ENCODE measurements around the gene PLPP3. TPM values are rescaled to one million over a fixed set of nuclear protein-coding genes. Genes with fewer than 3 reads are reported as not detected.

The PLPP3 gene
- total RNA-seq, 4 donors from 2014 or later, result 76.3 to 315 (median 140) TPM

DNA sequence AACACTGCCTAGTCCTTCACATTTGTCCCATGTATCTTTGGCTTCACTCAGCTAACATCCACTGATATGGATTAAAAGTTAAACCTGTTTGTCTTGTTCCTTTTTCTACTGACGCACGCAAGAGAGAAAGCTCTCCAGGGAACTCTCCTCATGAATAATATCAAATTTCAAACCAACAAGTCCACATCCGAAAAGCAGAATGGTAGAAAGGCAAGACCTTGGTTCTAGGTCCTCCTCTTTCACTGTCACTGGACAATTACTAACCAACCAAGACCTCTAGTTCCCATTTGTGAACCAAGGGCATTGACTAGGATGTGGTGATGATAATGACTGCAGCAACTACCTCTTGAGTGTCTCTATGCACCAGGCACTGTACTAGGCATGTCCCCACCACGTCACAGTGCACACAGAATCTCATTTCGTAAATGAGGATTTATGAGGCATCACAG lies 8.4 kb downstream of the PLPP3 start:
- TF ChIP-seq, protein P1, sequence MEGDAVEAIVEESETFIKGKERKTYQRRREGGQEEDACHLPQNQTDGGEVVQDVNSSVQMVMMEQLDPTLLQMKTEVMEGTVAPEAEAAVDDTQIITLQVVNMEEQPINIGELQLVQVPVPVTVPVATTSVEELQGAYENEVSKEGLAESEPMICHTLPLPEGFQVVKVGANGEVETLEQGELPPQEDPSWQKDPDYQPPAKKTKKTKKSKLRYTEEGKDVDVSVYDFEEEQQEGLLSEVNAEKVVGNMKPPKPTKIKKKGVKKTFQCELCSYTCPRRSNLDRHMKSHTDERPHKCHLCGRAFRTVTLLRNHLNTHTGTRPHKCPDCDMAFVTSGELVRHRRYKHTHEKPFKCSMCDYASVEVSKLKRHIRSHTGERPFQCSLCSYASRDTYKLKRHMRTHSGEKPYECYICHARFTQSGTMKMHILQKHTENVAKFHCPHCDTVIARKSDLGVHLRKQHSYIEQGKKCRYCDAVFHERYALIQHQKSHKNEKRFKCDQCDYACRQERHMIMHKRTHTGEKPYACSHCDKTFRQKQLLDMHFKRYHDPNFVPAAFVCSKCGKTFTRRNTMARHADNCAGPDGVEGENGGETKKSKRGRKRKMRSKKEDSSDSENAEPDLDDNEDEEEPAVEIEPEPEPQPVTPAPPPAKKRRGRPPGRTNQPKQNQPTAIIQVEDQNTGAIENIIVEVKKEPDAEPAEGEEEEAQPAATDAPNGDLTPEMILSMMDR (IDR thresholded peaks at IDR 0.05), result no peak
- no peak for TF ChIP-seq POLR2A (IDR thresholded peaks at IDR 0.05)
- no peaks in the 10 kb centered on the region for H3K36me3 ChIP-seq
- no peaks in the 10 kb centered on the region for H3K9me3 ChIP-seq
- no peak for DNase-seq
- H3K27me3 ChIP-seq, result no peaks in the 10 kb centered on the region
- no peaks in the 10 kb centered on the region for H3K4me1 ChIP-seq
- H3K27ac ChIP-seq, result no peak overlapping the region
- H3K4me3 ChIP-seq, result no peak overlapping the region
- intact Hi-C loops (cut with DNase I; ENCODE audit: low total_unique reads), result loop anchor here (10.0 kb wide), 1 partner anchor 1196 kb away; no protein-coding TSS in a partner anchor

DNA sequence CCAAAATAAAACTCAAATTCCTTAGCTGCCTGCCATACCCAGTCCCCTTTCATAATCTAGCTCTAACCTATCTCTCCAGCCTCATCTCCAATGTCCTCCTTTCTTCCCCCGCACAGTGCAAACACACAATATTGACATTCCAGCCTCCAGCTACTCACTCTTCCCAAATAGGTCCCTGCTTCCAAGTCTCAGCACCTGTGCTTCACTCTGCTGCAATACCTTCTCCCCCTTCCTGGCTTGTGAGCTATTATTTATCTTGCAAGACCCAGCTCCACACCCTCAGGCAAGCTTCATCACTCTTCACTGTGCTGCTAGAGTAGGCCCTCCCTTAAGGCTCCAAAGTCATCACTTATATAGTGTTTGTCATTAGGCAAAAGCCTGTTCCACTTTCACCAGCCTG lies 9.7 kb downstream of the PLPP3 start:
- Histone ChIP-seq H3K36me3 (no peaks in the 10 kb centered on the region), H3K4me1 (no peaks in the 10 kb centered on the region), H3K27ac (no peak overlapping the region), H3K27me3 (no peaks in the 10 kb centered on the region), H3K9me3 (no peaks in the 10 kb centered on the region), H3K4me3 (no peak overlapping the region)
- no peak for TF ChIP-seq POLR2A (IDR thresholded peaks at IDR 0.05)
- TF ChIP-seq, protein P1 (IDR thresholded peaks at IDR 0.05), result no peak
- no peak for DNase-seq
- intact Hi-C loops (cut with DNase I; ENCODE audit: low total_unique reads), result loop anchor here (10.0 kb wide), 1 partner anchor 1195 kb away; no protein-coding TSS in a partner anchor

DNA sequence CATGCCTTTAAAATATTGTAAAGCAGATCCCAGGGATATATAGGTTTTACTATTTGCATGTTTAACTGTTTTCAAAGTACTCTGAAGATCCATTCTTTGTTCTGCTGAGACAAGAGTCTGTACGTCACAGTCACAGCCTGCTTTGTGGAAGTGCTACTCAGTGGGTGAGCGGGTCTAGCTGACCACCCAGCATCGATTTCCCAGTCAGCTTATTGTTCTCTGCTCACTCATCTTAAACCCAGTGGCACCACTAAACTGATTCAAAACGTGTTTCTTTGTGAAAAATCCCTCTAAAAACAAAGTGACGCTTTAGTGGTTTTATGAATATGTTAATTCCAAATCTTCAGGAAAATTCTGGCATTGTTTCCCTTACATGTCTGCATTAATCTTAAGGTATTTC lies 12.4 kb downstream of the PLPP3 start:
- intact Hi-C loops (cut with DNase I; ENCODE audit: low total_unique reads), result no loop called here
- Histone ChIP-seq H3K27me3 (no peaks in the 10 kb centered on the region), H3K4me1 (no peaks in the 10 kb centered on the region), H3K36me3 (no peaks in the 10 kb centered on the region), H3K27ac (no peak overlapping the region), H3K4me3 (no peak overlapping the region), H3K9me3 (no peaks in the 10 kb centered on the region)
- TF ChIP-seq, protein P1 (IDR thresholded peaks at IDR 0.05), result no peak
- no peak for TF ChIP-seq POLR2A (IDR thresholded peaks at IDR 0.05)
- DNase-seq, result no peak

DNA sequence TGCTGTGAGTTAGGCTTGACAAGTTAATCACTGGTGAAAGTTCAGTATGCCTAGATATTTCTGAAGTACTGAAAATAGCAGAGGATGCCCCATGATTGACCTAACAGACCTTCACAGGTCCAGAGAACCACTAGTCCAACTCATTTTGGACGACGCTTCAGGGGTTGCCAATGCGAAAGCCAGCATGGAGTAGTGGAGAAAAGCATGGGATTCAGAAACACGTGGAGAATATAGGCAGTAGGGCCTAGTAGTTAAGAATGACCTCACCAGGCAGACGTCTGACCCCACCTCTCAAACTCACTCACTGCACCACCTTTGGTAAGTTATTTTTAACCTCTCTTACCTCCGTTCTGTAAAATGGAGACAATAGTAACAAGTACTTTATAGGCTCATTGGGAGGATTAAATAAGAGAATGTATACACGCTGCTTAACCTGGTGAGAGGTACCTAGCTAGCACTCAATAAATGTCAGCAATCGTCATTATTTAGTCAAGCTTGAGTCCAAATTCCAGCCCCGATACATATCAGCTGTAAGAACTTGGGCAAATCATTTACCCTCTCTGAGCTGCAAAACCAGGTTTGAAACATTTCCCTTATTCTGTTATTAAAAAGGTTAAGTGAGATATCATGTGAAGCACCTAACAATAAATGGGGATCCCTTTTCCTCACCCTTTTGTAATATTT lies 13.2 kb downstream of the PLPP3 start:
- Histone ChIP-seq H3K27ac (no peak overlapping the region), H3K27me3 (no peaks in the 10 kb centered on the region), H3K4me3 (no peak overlapping the region), H3K4me1 (no peaks in the 10 kb centered on the region), H3K36me3 (no peaks in the 10 kb centered on the region), H3K9me3 (no peaks in the 10 kb centered on the region)
- TF ChIP-seq, protein P1 (IDR thresholded peaks at IDR 0.05), result no peak
- no peak for TF ChIP-seq POLR2A (IDR thresholded peaks at IDR 0.05)
- no peak for DNase-seq
- intact Hi-C loops (cut with DNase I; ENCODE audit: low total_unique reads), result no loop called here

DNA sequence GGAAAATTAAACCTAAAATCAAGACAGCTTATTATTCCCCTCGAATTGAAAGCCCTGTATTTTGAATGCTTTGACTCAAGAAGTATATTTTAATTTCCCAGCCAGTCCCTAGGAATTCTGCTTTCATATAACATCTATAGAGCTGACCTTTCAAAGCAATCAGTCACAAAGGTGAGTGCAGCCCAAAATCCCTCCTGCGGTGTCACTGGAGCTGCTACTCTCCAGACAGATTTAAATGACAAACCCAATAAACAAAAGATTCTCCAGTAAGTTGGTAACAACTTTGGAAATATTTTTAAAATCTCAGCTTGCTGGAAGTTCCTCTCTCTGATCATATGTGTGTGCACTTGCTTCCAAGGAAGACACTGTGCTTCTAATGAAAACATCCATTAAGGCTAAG lies 14.7 kb downstream of the PLPP3 start:
- no peak overlapping the region for H3K4me3 ChIP-seq
- H3K36me3 ChIP-seq, result no peaks in the 10 kb centered on the region
- no peak for DNase-seq
- H3K9me3 ChIP-seq, result no peaks in the 10 kb centered on the region
- intact Hi-C loops (cut with DNase I; ENCODE audit: low total_unique reads), result no loop called here
- no peaks in the 10 kb centered on the region for H3K4me1 ChIP-seq
- H3K27me3 ChIP-seq, result no peaks in the 10 kb centered on the region
- no peak for TF ChIP-seq POLR2A (IDR thresholded peaks at IDR 0.05)
- TF ChIP-seq, protein P1 (IDR thresholded peaks at IDR 0.05), result no peak
- no peak overlapping the region for H3K27ac ChIP-seq

Measured in uterus (tissue), 4 donors.